Heart left ventricle (tissue), 16 donors: Measurements from ENCODE around the gene TLX2. TPM values are rescaled to one million over a fixed set of nuclear protein-coding genes. Genes with fewer than 3 reads are reported as not detected.

Experiments
- ATAC-seq, 4 donors: fragments of 200-7000 bp; cut with Tn5 transposase; one replicate each; pipeline ENCODE4 v1.9.1; 2020 to 2022; ENCODE audit warnings: moderate library complexity in 4 of 4, mild to moderate bottlenecking in 3 of 4, moderate number of reproducible peaks in 1 of 4
- DNase-seq, 5 donors: peaks; one replicate each; pipeline ENCODE4 v3.0.0-alpha.2; 2020
- H3K27ac ChIP-seq, 12 donors: fragments of 200-600 bp; sonication (generic) in 4 of 12; one replicate each; pipeline versions ENCODE4 v1.5.0 to v1.8.0; 2016 to 2022; ENCODE audit warnings: mild to moderate bottlenecking in 2 of 12
- H3K27me3 ChIP-seq, 9 donors: fragments of 200-600 bp; sonication (generic) in 2 of 9; one replicate each; pipeline versions ENCODE4 v1.5.1 to v1.8.0; 2016 to 2022; ENCODE audit warnings: mild to moderate bottlenecking in 3 of 9
- H3K36me3 ChIP-seq, 9 donors: fragments of 200-600 bp; sonication (generic) in 2 of 9; one replicate each; pipeline versions ENCODE4 v1.5.0 to v1.8.0; 2018 to 2022; ENCODE audit warnings: mild to moderate bottlenecking in 2 of 9
- H3K4me1 ChIP-seq, 12 donors: fragments of 200-600 bp; sonication (generic) in 4 of 12; one replicate each; pipeline versions ENCODE4 v1.5.0 to v1.8.0; 2016 to 2022; ENCODE audit warnings: mild to moderate bottlenecking in 3 of 12
- H3K4me3 ChIP-seq, 12 donors: fragments of 200-600 bp; sonication (generic) in 4 of 12; one replicate each; pipeline versions ENCODE4 v1.5.0 to v1.8.0; 2017 to 2022; ENCODE audit warnings: mild to moderate bottlenecking in 9 of 12, moderate library complexity in 4 of 12
- H3K9me3 ChIP-seq, 12 donors: fragments of 200-600 bp; sonication (generic) in 4 of 12; one replicate each; pipeline versions ENCODE4 v1.5.0 to v1.8.0; 2016 to 2022; ENCODE audit warnings: mild to moderate bottlenecking in 1 of 12
- POLR2A ChIP-seq, 2 donors: fragments of 450-650 bp; IDR thresholded peaks; one replicate each; pipeline ENCODE4 v1.6.1; 2017; ENCODE audit warnings: antibody characterized with exemption in 2 of 2, mild to moderate bottlenecking in 2 of 2, moderate library complexity in 2 of 2
- WGBS, 4 donors: extraction: QIAGEN DNeasy Blood & Tissue Kit in 2 of 4; methylation state at CpG; one replicate each; pipeline versions ENCODE4 v1.1.5 to v1.1.7; 2013 to 2018; 5-methylcytosine and 5-hydroxymethylcytosine counted together
- intact Hi-C, 10 donors: fragments of 100-400 bp; cut with DNase I; formaldehyde crosslinking; loops; one replicate each; pipeline versions ENCODE4 v1.11.1 to v1.14.2; 2022
- polyA plus RNA-seq, 2 donors: library from polyadenylated mRNA; stranded (reverse); fragments of 200-250 nt; gene quantifications; one replicate each; pipeline ENCODE4 v1.2.3, GENCODE V29; 2013
- total RNA-seq, 9 donors: library from RNA; depleted of rRNA in 2 of 9; stranded (reverse); fragments of >200 nt in 2 of 9; fragmentation: NEBNext Ultra II Directional in 3 of 9; extraction: Animal tissue kit (Norgen Biotek cat#: 25700) in 3 of 9; gene quantifications; one replicate each; pipeline versions ENCODE4 v1.1.0 to v1.2.4, GENCODE V29; 2016 to 2023
- TF ChIP-seq, protein P1 (sequence below), 12 donors: fragments of 200-600 bp; sonication (generic) in 4 of 12; IDR thresholded peaks; one replicate each; pipeline versions ENCODE4 v1.5.0 to v1.8.0; 2018 to 2022; ENCODE audit warnings: antibody characterized with exemption in 12 of 12, mild to moderate bottlenecking in 5 of 12
- donor health status: ischemic (EF 13 %, LVEDD 7.1; RV severe dilation, severe dysfunction).
- donor health status: healthy with polysubstance abuse.
- donor health status: DM: no; HTN: yes; CAD: no.
- donor health status: DM: no; HTN: no; CAD: no.
- donor health status: ischemic (EF 25% LVEDD 6.9; RV normal size, moderate dysfunction).
- donor health status: ischemic (EF 25% LVEDD 5.7; RV mildly dilated, moderate dysfunction).
- donor health status: healthy.
- donor health status: DM: yes; HTN: yes; CAD: no.
- donor health status: ischemic (EF 35%, LVEDD 5.7; RV mildly dilated, moderate dysfunction).
- donor health status: nonischemic (EF 11% LVEDD 7.7; RV severe dilation, severe dysfunction).
- donor health status: DM: yes; HTN: yes; CAD: no.
- donor health status: PGD.
- donor health status: ischemic (EF 29% LVEDD 5.4; RV normal size, mild dysfunction).
- donor health status: nonischemic (EF 23%, LVEDD 6.1; RV moderate dilation, normal function).

Gene TLX2
- total and polyA plus RNA-seq, 11 donors: not detected

DNA sequence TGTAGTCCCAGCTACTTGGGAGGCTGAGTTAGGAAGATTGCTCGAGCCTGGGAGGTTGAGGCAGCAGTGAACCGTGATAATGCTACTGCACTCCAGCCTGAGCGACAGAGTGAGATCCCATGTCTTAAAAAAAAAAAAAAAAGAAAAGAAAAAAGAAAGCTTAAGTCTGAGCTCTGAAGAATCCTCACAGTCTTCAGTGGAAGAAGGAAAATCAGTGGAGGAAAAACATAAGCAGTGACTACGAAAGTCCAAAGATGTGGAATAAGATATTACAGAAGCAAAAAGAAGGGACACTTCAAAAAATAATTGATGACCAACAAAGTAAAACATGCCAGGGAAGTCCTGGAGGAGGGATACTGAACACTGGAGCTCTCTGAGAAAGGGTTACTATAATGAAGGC lies 4.0 kb upstream of the TLX2 start:
- no peak for ATAC-seq
- Histone ChIP-seq H3K27ac (no peak overlapping the region), H3K4me3 (no peak overlapping the region), H3K27me3 (peaks cover 31 to 74% (median 52%) of the 10 kb centered on the region in 9 donors), H3K4me1 (peaks cover 6 to 44% (median 31%) of the 10 kb centered on the region in 12 donors), H3K36me3 (peaks cover 0 to 11% (median 8%) of the 10 kb centered on the region in 9 donors), H3K9me3 (no peaks in the 10 kb centered on the region)
- no peak for TF ChIP-seq POLR2A (IDR thresholded peaks at IDR 0.05)
- TF ChIP-seq, protein P1, sequence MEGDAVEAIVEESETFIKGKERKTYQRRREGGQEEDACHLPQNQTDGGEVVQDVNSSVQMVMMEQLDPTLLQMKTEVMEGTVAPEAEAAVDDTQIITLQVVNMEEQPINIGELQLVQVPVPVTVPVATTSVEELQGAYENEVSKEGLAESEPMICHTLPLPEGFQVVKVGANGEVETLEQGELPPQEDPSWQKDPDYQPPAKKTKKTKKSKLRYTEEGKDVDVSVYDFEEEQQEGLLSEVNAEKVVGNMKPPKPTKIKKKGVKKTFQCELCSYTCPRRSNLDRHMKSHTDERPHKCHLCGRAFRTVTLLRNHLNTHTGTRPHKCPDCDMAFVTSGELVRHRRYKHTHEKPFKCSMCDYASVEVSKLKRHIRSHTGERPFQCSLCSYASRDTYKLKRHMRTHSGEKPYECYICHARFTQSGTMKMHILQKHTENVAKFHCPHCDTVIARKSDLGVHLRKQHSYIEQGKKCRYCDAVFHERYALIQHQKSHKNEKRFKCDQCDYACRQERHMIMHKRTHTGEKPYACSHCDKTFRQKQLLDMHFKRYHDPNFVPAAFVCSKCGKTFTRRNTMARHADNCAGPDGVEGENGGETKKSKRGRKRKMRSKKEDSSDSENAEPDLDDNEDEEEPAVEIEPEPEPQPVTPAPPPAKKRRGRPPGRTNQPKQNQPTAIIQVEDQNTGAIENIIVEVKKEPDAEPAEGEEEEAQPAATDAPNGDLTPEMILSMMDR (IDR thresholded peaks at IDR 0.05): no peak
- 68 to 79% (median 73%) methylated on average over 4 of the region's 4 CpGs for WGBS, 4 donors
- DNase-seq: no peak
- intact Hi-C loops: no loop called here

GRCh38 chr2:74511104-74511989 lies 2.9 kb upstream of the TLX2 start:
- H3K4me1 ChIP-seq: peaks cover 4 to 44% (median 30%) of the 10 kb centered on the region in 12 donors
- TF ChIP-seq, protein P1 (IDR thresholded peaks at IDR 0.05): no peak
- H3K27me3 ChIP-seq: peaks cover 42 to 79% (median 62%) of the 10 kb centered on the region in 9 donors
- DNase-seq: no peak
- no peak overlapping the region for H3K27ac ChIP-seq
- H3K36me3 ChIP-seq: peaks cover 0 to under 1% (median 0%) of the 10 kb centered on the region in 9 donors
- H3K9me3 ChIP-seq: no peaks in the 10 kb centered on the region
- no peak overlapping the region for H3K4me3 ChIP-seq
- WGBS, 4 donors: 33 to 51% (median 34%) methylated on average over 11 of the region's 11 CpGs
- intact Hi-C loops: no loop called here
- ATAC-seq: no peak

GRCh38 chr2:74512744-74513604 lies 1.3 kb upstream of the TLX2 start:
- peaks cover 0 to 44% (median 26%) of the 10 kb centered on the region in 12 donors for H3K4me1 ChIP-seq
- peaks cover 55 to 91% (median 79%) of the 10 kb centered on the region in 9 donors for H3K27me3 ChIP-seq
- TF ChIP-seq POLR2A (IDR thresholded peaks at IDR 0.05): no peak
- TF ChIP-seq, protein P1 (IDR thresholded peaks at IDR 0.05): no peak
- WGBS, 4 donors: 4 to 11% (median 6%) methylated on average over 9 to 36 of the region's 36 CpGs
- H3K9me3 ChIP-seq: no peaks in the 10 kb centered on the region
- intact Hi-C loops: no loop called here
- no peak for ATAC-seq
- H3K27ac ChIP-seq: no peak overlapping the region
- DNase-seq: peak in 1 of 5 donors; percentile 7
- H3K4me3 ChIP-seq: no peak overlapping the region
- H3K36me3 ChIP-seq: no peaks in the 10 kb centered on the region
